ENCODE results near the gene USP32.

The USP32 gene

DNA sequence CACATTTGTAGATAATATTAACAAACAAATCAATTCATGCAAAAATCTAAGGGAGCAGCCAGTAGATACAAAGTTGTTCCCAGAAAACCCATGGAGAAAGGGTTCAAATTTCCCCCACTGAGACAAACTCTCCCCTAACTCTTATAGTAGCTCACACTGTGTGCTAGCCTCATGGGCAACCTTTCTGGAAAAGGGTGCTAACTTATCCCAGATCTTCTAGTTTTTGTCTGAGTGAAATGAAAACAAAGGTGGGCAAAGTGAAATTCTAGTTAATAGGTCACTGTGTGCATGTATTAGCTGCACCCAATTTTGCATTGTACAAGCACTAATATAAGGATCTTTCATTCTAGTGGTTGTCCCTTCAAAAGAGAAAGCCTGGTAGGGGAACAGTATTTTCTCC lies 9.9 kb upstream of the USP32 start:
- Histone ChIP-seq H3K4me3 (ENCODE audit: low read depth in 1 of 2, low read length in 2 of 2) (no peak overlapping the region), H3K9me3 (ENCODE audit: control insufficient read depth in 1 of 2, low read length in 2 of 2) (no peaks in the 10 kb centered on the region), H3K27me3 (ENCODE audit: low read depth, low read length) (no peaks in the 10 kb centered on the region), H3K4me1 (ENCODE audit: control insufficient read depth in 1 of 2, insufficient read depth in 2 of 2, low read length in 2 of 2) (no peaks in the 10 kb centered on the region), H3K36me3 (ENCODE audit: control insufficient read depth in 1 of 2, insufficient read depth in 2 of 2, low read length in 2 of 2) (no peaks in the 10 kb centered on the region), H3K27ac (ENCODE audit: low read length) (no peak overlapping the region)

DNA sequence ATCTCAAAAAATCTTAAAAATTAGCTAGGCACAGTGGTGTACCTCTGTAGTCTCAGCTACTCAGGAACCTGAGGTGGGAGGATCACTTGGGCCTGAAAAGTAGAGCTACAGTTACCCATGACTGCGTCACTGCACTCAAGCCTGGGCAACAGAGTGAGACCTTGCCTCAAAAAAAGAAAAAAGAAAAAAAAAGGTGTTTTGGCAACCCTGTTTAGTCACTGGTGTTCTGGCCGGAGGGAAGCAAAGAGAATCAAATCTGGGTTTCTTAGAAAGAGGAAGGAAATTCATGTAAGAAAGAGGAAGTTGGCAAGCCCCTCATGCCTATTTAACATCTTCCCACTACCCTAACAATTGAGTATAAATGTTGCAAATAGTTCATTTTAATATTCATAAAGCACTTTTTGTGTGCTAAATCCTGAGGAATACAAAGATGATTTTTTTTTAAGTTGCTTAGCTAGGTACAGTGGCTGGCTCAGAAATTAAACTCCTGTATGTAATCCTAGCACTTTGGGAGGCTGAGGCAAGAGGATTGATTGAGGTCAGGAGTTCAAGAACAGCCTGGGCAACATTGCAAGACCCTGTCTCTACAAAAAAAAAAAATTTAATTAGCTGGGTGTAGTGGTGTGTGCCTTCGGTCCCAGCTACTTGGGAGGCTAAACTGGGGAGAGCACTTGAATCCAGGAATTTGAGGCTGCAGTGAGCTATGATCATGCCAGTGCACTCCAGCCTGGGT lies 6.5 kb upstream of the USP32 start:
- H3K27ac ChIP-seq (ENCODE audit: low read length), result no peak overlapping the region
- H3K9me3 ChIP-seq (ENCODE audit: control insufficient read depth in 1 of 2, low read length in 2 of 2), result no peaks in the 10 kb centered on the region
- H3K36me3 ChIP-seq (ENCODE audit: control insufficient read depth in 1 of 2, insufficient read depth in 2 of 2, low read length in 2 of 2), result no peaks in the 10 kb centered on the region
- no peak overlapping the region for H3K4me3 ChIP-seq (ENCODE audit: low read depth in 1 of 2, low read length in 2 of 2)
- H3K27me3 ChIP-seq (ENCODE audit: low read depth, low read length), result no peaks in the 10 kb centered on the region
- no peaks in the 10 kb centered on the region for H3K4me1 ChIP-seq (ENCODE audit: control insufficient read depth in 1 of 2, insufficient read depth in 2 of 2, low read length in 2 of 2)

DNA sequence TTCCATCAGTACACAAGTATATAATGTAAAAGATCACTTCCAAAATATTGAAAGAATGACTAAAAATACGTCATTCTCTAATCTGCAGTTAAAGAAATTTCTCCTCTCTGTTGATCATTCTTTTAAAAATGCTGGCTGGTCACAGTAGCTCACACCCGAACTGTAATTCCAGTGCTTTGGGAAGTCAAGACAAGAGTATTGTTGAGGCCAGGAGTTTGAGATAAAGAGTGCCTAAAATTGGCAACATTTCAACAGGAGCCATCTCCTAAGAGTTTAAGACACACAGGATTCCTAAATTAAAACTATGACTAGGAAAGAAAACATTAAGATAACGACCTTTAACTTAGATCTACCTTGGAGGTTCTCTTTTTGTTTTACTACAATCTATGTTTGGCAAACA lies 4.5 kb upstream of the USP32 start:
- H3K27ac ChIP-seq (ENCODE audit: low read length), result no peak overlapping the region
- H3K4me1 ChIP-seq (ENCODE audit: control insufficient read depth in 1 of 2, insufficient read depth in 2 of 2, low read length in 2 of 2), result no peaks in the 10 kb centered on the region
- H3K9me3 ChIP-seq (ENCODE audit: control insufficient read depth in 1 of 2, low read length in 2 of 2), result no peaks in the 10 kb centered on the region
- no peaks in the 10 kb centered on the region for H3K27me3 ChIP-seq (ENCODE audit: low read depth, low read length)
- peaks cover 0 to 8% of the 10 kb centered on the region in 2 donors for H3K36me3 ChIP-seq (ENCODE audit: control insufficient read depth in 1 of 2, insufficient read depth in 2 of 2, low read length in 2 of 2)
- no peak overlapping the region for H3K4me3 ChIP-seq (ENCODE audit: low read depth in 1 of 2, low read length in 2 of 2)

DNA sequence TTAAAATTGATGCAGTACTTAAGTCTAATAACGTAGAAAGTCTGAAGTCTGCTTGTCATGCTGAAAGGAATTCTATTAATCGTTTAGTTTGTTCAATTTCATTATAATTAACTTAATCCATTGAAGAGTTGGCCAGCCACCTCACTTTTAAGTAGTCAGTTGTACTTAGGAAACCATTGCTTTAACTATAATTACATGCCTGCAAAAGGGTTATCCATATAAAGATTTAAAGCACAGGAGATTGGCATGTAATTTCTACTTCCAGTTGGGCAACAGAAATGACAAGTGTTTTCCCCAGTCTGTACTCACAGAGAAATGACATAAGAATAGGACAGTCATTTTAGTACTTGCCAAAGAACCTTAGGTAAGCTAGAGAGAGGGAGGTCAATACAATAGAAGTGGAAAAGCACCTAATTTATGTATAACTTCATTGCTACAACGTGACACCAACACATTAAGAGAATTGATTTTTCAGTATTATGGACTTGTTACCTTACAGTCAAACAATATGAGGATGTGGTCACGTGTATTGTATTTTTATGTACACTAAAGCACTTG lies 3.7 kb upstream of the USP32 start:
- Histone ChIP-seq H3K4me3 (ENCODE audit: low read depth in 1 of 2, low read length in 2 of 2) (no peak overlapping the region), H3K27me3 (ENCODE audit: low read depth, low read length) (no peaks in the 10 kb centered on the region), H3K27ac (ENCODE audit: low read length) (no peak overlapping the region)

DNA sequence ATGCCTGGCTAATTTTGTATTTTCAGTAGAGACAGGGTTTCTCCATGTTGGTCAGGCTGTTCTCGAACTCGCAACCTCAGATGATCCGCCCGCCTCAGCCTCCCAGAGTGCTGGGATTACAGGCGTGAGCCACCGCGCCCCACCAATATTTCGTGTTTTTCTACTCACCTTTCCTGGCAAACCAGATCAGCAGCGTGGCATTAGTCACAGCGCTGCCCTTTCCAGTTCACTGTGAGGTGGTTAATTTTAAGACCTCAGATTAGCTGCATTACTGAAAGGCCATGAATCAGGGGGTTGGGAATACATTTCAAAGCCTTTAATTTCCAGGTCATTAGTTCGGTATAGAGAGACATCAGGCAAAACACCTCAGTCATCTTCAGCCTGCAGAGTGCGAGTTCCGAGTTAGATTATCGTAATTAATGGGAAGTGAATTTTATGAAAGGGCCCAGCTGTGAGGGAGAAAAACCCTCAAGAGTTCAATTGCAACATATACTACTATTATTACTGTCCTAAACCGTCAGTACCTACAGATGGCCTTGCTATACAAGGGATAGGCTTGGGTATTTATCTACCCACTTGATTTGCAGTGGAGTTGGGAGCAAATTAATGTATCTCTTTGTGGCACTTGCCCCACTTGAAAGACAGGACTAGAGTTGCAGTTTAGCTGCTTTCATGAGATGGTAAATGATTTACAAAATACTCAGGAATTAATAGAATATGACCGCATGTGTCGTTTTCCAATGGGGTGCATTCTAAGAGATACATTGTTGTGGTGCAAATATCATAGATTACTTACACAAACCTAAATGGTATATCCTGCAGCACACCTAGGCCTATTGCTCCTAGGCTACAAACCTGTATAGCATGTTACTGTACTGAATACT lies 2.1 kb upstream of the USP32 start:
- Histone ChIP-seq H3K27ac (ENCODE audit: low read length) (no peak overlapping the region), H3K36me3 (ENCODE audit: control insufficient read depth in 1 of 2, insufficient read depth in 2 of 2, low read length in 2 of 2) (peaks cover 0 to 11% of the 10 kb centered on the region in 2 donors), H3K27me3 (ENCODE audit: low read depth, low read length) (no peaks in the 10 kb centered on the region), H3K4me1 (ENCODE audit: control insufficient read depth in 1 of 2, insufficient read depth in 2 of 2, low read length in 2 of 2) (peaks cover 0 to 17% of the 10 kb centered on the region in 2 donors), H3K9me3 (ENCODE audit: control insufficient read depth in 1 of 2, low read length in 2 of 2) (no peaks in the 10 kb centered on the region), H3K4me3 (ENCODE audit: low read depth in 1 of 2, low read length in 2 of 2) (no peak overlapping the region)

More for the DNA sequence above, 3.7 kb upstream of the USP32 start:
- Histone ChIP-seq H3K9me3 (ENCODE audit: control insufficient read depth in 1 of 2, low read length in 2 of 2) (no peaks in the 10 kb centered on the region), H3K36me3 (ENCODE audit: control insufficient read depth in 1 of 2, insufficient read depth in 2 of 2, low read length in 2 of 2) (peaks cover 0 to 11% of the 10 kb centered on the region in 2 donors), H3K4me1 (ENCODE audit: control insufficient read depth in 1 of 2, insufficient read depth in 2 of 2, low read length in 2 of 2) (peaks cover 0 to 4% of the 10 kb centered on the region in 2 donors)

DNA sequence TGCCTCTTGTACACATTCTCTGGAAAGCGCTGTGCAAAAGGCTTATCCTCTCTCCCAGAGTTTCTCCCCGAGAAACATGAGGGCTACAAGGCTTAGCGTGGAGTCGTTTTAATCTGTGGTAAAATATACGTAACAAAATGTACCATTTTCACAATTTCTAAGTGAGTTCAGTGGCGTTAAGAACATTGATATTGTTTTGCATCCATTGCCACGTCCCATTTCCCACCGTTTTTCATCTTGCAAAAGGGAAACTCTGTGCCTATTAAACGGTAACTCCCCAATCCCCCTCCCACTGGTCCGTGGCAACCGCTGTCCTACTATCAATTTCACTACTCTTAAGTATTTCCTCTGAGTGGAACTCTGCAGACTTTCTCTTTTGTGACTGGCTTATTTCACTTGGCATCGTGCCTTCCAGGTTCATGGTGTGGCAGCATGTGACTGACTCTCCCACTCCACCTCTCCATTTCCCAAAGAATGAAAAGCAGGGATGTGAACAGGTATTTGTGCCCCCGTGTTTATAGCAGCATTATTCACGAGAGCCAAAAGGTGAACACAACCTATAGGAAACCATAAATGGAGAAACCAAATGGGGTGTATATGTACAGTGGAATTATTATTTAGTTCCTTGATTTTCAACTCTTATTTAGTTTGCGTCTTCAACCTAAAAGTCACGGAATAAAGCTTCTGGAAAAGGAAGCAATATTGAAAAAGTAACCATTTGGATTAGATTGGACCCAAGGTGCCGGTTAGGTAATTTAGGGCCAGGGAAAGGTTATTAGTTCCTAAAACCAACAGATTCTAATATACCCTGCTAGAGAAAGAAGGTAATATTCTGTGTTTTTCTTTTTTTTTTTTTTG lies 1.1 kb upstream of the USP32 start:
- peak overlapping the region; percentile 74 to 94 for H3K4me3 ChIP-seq (ENCODE audit: low read depth in 1 of 2, low read length in 2 of 2)
- peaks cover 0 to 25% of the 10 kb centered on the region in 2 donors for H3K4me1 ChIP-seq (ENCODE audit: control insufficient read depth in 1 of 2, insufficient read depth in 2 of 2, low read length in 2 of 2)
- H3K27ac ChIP-seq (ENCODE audit: low read length), result peak overlapping the region; percentile 99
- peaks cover 0 to 11% of the 10 kb centered on the region in 2 donors for H3K36me3 ChIP-seq (ENCODE audit: control insufficient read depth in 1 of 2, insufficient read depth in 2 of 2, low read length in 2 of 2)
- no peaks in the 10 kb centered on the region for H3K9me3 ChIP-seq (ENCODE audit: control insufficient read depth in 1 of 2, low read length in 2 of 2)
- no peaks in the 10 kb centered on the region for H3K27me3 ChIP-seq (ENCODE audit: low read depth, low read length)

DNA sequence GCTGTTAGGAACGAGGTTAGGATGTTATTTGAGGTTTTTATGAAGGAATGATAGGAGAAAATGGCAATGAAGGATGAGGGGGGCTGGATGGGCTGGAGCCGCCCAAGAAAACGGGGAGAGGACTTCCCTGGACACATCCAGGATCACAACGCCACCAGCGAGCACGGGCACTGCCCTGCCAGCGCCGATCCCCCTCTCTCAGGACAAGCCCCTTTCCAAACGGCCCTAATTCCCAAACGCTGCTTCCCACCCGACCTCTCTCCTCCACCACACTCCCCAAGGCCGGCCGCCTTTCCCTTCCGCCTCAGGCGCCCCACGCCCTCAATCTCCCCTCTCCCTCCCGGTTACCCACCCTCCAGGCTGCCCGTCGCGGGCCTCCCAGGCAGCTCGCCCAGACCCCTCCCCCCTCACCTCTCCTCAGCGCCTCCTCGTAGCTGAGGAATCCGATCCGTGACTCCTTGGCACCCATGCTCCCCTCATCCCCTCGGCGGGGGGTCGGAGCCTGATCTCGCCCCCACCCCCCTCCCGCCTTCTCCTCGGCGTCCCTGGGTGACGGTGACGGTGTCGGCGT lies 377 bp downstream of the USP32 start:
- peaks cover 0 to 11% of the 10 kb centered on the region in 2 donors for H3K36me3 ChIP-seq (ENCODE audit: control insufficient read depth in 1 of 2, insufficient read depth in 2 of 2, low read length in 2 of 2)
- H3K9me3 ChIP-seq (ENCODE audit: control insufficient read depth in 1 of 2, low read length in 2 of 2), result no peaks in the 10 kb centered on the region
- H3K4me3 ChIP-seq (ENCODE audit: low read depth in 1 of 2, low read length in 2 of 2), result peak overlapping the region; percentile 74 to 94
- peaks cover 0 to 31% of the 10 kb centered on the region in 2 donors for H3K4me1 ChIP-seq (ENCODE audit: control insufficient read depth in 1 of 2, insufficient read depth in 2 of 2, low read length in 2 of 2)
- H3K27me3 ChIP-seq (ENCODE audit: low read depth, low read length), result no peaks in the 10 kb centered on the region
- peak overlapping the region; percentile 99 for H3K27ac ChIP-seq (ENCODE audit: low read length)

DNA sequence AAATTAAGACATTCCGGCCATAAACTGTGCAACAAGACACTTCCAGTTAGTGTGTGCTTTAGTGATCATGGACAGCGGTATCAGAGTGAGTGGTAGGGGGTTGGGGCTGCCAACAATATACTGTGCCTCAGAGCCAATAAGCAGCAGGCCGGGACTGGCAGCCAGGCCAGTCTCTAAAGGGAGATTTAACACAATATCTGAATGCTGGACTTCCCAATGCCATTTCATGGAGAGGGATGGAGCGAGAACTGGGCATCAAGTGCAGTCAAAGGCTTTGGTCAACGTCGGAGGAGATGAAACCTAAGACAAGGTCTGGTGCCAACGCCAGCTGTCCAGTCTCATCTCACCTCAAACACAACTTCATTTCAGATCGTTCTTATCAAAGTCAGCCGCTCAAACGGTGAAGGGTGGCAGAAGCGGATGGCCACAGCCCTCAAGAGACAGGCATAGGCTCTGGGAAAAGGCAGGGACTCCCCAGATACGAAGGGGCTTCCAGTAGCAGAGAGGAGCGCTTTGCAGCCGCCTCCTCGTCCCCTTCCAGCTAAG lies 935 bp downstream of the USP32 start:
- Histone ChIP-seq H3K4me3 (ENCODE audit: low read depth in 1 of 2, low read length in 2 of 2) (peak overlapping the region; percentile 74 to 94), H3K27ac (ENCODE audit: low read length) (peak overlapping the region; percentile 99), H3K27me3 (ENCODE audit: low read depth, low read length) (no peaks in the 10 kb centered on the region), H3K9me3 (ENCODE audit: control insufficient read depth in 1 of 2, low read length in 2 of 2) (no peaks in the 10 kb centered on the region), H3K36me3 (ENCODE audit: control insufficient read depth in 1 of 2, insufficient read depth in 2 of 2, low read length in 2 of 2) (peaks cover 0 to 11% of the 10 kb centered on the region in 2 donors), H3K4me1 (ENCODE audit: control insufficient read depth in 1 of 2, insufficient read depth in 2 of 2, low read length in 2 of 2) (peaks cover 0 to 36% of the 10 kb centered on the region in 2 donors)

DNA sequence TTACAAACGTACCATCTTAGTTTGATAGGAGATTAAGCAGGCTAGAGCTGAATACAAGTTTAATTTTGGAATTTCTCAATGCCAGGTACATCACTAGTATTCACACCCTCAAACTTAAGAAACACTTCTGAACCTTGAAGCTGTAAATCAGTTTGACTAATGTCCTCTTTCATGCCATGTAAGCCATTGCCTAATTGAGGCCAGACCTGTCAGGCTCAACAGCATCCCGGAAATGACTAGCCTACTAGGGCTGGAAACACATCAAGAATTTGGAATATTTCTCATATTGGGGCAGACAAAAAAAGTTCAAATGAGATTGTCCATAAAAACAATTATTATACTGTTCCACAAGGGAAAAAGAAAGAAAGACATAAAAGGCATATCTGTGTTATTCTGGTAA lies 1.7 kb downstream of the USP32 start:
- Histone ChIP-seq H3K9me3 (ENCODE audit: control insufficient read depth in 1 of 2, low read length in 2 of 2) (no peaks in the 10 kb centered on the region), H3K27ac (ENCODE audit: low read length) (peak overlapping the region; percentile 99), H3K4me3 (ENCODE audit: low read depth in 1 of 2, low read length in 2 of 2) (peak overlapping the region; percentile 74 to 94), H3K36me3 (ENCODE audit: control insufficient read depth in 1 of 2, insufficient read depth in 2 of 2, low read length in 2 of 2) (peaks cover 0 to 11% of the 10 kb centered on the region in 2 donors), H3K27me3 (ENCODE audit: low read depth, low read length) (no peaks in the 10 kb centered on the region), H3K4me1 (ENCODE audit: control insufficient read depth in 1 of 2, insufficient read depth in 2 of 2, low read length in 2 of 2) (peaks cover 0 to 39% of the 10 kb centered on the region in 2 donors)

DNA sequence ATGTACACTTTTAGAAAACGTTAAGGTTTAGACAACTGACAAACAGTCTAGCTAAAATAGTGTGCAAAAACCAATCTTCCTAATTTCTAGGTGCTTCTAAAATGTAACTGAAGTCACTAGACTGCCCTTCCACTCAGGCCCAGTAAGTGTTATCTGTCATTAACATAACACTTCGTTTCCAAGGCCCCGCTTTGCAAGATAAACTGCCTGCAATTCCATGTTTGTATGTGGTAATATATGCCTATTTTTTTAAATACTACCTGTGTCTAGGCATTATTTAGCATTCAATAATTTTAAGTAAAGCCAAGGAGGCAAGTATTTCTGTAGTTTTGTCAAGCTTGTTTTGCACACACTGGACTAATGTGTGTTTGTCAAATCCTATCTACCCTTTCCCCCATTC lies 3.2 kb downstream of the USP32 start:
- no peak overlapping the region for H3K27ac ChIP-seq (ENCODE audit: low read length)
- H3K4me3 ChIP-seq (ENCODE audit: low read depth in 1 of 2, low read length in 2 of 2), result no peak overlapping the region
- H3K9me3 ChIP-seq (ENCODE audit: control insufficient read depth in 1 of 2, low read length in 2 of 2), result no peaks in the 10 kb centered on the region
- H3K4me1 ChIP-seq (ENCODE audit: control insufficient read depth in 1 of 2, insufficient read depth in 2 of 2, low read length in 2 of 2), result peaks cover 0 to 39% of the 10 kb centered on the region in 2 donors
- H3K36me3 ChIP-seq (ENCODE audit: control insufficient read depth in 1 of 2, insufficient read depth in 2 of 2, low read length in 2 of 2), result peaks cover 0 to 11% of the 10 kb centered on the region in 2 donors
- H3K27me3 ChIP-seq (ENCODE audit: low read depth, low read length), result no peaks in the 10 kb centered on the region
